ENCODE measurements around the gene UBE2G1.

- TF ChIP-seq CTCF (IDR thresholded peaks at IDR 0.05) (no peak), CHD2 (IDR thresholded peaks at IDR 0.05; ENCODE audit: low read length, partially characterized antibody) (no peak), CBX8 (IDR thresholded peaks at IDR 0.05) (no peak), ZFP36 (IDR thresholded peaks at IDR 0.05; ENCODE audit: borderline replicate concordance, partially characterized antibody) (no peak), ESRRA (IDR thresholded peaks at IDR 0.05; ENCODE audit: borderline replicate concordance, low read length) (no peak), NFE2L2 (conservative IDR thresholded peaks at IDR 0.05; ENCODE audit: low read length) (no peak), EP300 (IDR thresholded peaks at IDR 0.05) (no peak), SMC3 (IDR thresholded peaks at IDR 0.05) (no peak), TFCP2L1 (CRISPR knock-in tag; IDR thresholded peaks at IDR 0.05) (no peak), RARB (CRISPR knock-in tag; IDR thresholded peaks at IDR 0.05) (no peak), POLR2A (IDR thresholded peaks at IDR 0.05; ENCODE audit: low read length) (no peak), RFX5 (IDR thresholded peaks at IDR 0.05) (no peak)
- TF ChIP-seq, protein P1, sequence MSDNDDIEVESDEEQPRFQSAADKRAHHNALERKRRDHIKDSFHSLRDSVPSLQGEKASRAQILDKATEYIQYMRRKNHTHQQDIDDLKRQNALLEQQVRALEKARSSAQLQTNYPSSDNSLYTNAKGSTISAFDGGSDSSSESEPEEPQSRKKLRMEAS (IDR thresholded peaks at IDR 0.05): no peak
Measured at GRCh38 chr17:4220655-4221054, 145.8 kb downstream of the UBE2G1 start.
